ENCODE data around the gene CCDC175. TPM values are rescaled to one million over a fixed set of nuclear protein-coding genes. Genes with fewer than 3 reads are reported as not detected.

CCDC175 gene
- polyA plus RNA-seq, 4 donors = 0.61 to 1.1 (median 0.87) TPM

- DNase-seq (ENCODE audit: low read depth in 4 of 4, low spot score in 2 of 4) = no peak
Measured at GRCh38 chr14:59541731-59542130, 34.9 kb downstream of the CCDC175 start.

GRCh38 chr14:59540852-59541251, 35.8 kb downstream of the CCDC175 start:
- DNase-seq (ENCODE audit: low read depth in 4 of 4, low spot score in 2 of 4) = no peak

- DNase-seq (ENCODE audit: low read depth in 4 of 4, low spot score in 2 of 4) = no peak
Measured at GRCh38 chr14:59538936-59539335, 37.7 kb downstream of the CCDC175 start.

GRCh38 chr14:59537476-59537875, 39.1 kb downstream of the CCDC175 start:
- no peak for DNase-seq (ENCODE audit: low read depth in 4 of 4, low spot score in 2 of 4)

GRCh38 chr14:59534361-59534987, 42.1 kb downstream of the CCDC175 start:
- DNase-seq (ENCODE audit: low read depth in 4 of 4, low spot score in 2 of 4) = no peak

- DNase-seq (ENCODE audit: low read depth in 4 of 4, low spot score in 2 of 4) = no peak
Measured at GRCh38 chr14:59532419-59532818, 44.2 kb downstream of the CCDC175 start.

GRCh38 chr14:59530349-59530748, 46.3 kb downstream of the CCDC175 start:
- no peak for DNase-seq (ENCODE audit: low read depth in 4 of 4, low spot score in 2 of 4)

- no peak for DNase-seq (ENCODE audit: low read depth in 4 of 4, low spot score in 2 of 4)
Measured at GRCh38 chr14:59529189-59529588, 47.4 kb downstream of the CCDC175 start.

- DNase-seq (ENCODE audit: low read depth in 4 of 4, low spot score in 2 of 4) = no peak
Measured at GRCh38 chr14:59520224-59520623, 56.4 kb downstream of the CCDC175 start.

- DNase-seq (ENCODE audit: low read depth in 4 of 4, low spot score in 2 of 4) = no peak
Measured at GRCh38 chr14:59511916-59512575, 64.6 kb downstream of the CCDC175 start.

GRCh38 chr14:59510966-59511365, 65.6 kb downstream of the CCDC175 start:
- DNase-seq (ENCODE audit: low read depth in 4 of 4, low spot score in 2 of 4) = no peak

GRCh38 chr14:59510001-59510400, 66.6 kb downstream of the CCDC175 start:
- DNase-seq (ENCODE audit: low read depth in 4 of 4, low spot score in 2 of 4) = no peak

GRCh38 chr14:59509101-59509500, 67.5 kb downstream of the CCDC175 start:
- no peak for DNase-seq (ENCODE audit: low read depth in 4 of 4, low spot score in 2 of 4)

GRCh38 chr14:59507752-59508103, 68.9 kb downstream of the CCDC175 start:
- DNase-seq (ENCODE audit: low read depth in 4 of 4, low spot score in 2 of 4) = no peak

- DNase-seq (ENCODE audit: low read depth in 4 of 4, low spot score in 2 of 4) = peak in 1 of 4 donors; percentile 6
Measured at GRCh38 chr14:59507063-59507751, 69.4 kb downstream of the CCDC175 start.

- DNase-seq (ENCODE audit: low read depth in 4 of 4, low spot score in 2 of 4) = no peak
Measured at GRCh38 chr14:59503256-59503655, 73.4 kb downstream of the CCDC175 start.

GRCh38 chr14:59500732-59501131, 75.9 kb downstream of the CCDC175 start:
- no peak for DNase-seq (ENCODE audit: low read depth in 4 of 4, low spot score in 2 of 4)

GRCh38 chr14:59492384-59492783, 84.2 kb downstream of the CCDC175 start:
- DNase-seq (ENCODE audit: low read depth in 4 of 4, low spot score in 2 of 4) = no peak

- DNase-seq (ENCODE audit: low read depth in 4 of 4, low spot score in 2 of 4) = no peak
Measured at GRCh38 chr14:59490756-59491155, 85.9 kb downstream of the CCDC175 start.

- DNase-seq (ENCODE audit: low read depth in 4 of 4, low spot score in 2 of 4) = peak in 2 of 4 donors; percentile 63 to 82
Measured at GRCh38 chr14:59484639-59485175, 91.9 kb downstream of the CCDC175 start.

- peak; percentile 91 to 97 (median 93) for DNase-seq (ENCODE audit: low read depth in 4 of 4, low spot score in 2 of 4)
Measured at GRCh38 chr14:59483819-59484638, 92.6 kb downstream of the CCDC175 start, which contains the start of the genes JKAMP and L3HYPDH. JKAMP (plus strand) TSS chr14:59484517; CDS start chr14:59484590, 73 bp downstream. L3HYPDH (minus strand) TSS chr14:59484408; CDS start chr14:59484316, 92 bp downstream.
